Measurements from ENCODE around the gene CHCHD6. TPM values are rescaled to one million over a fixed set of nuclear protein-coding genes. Genes with fewer than 3 reads are reported as not detected.

The CHCHD6 gene
- total and polyA plus RNA-seq, 2 donors: 10.5 to 14.2 TPM

DNA sequence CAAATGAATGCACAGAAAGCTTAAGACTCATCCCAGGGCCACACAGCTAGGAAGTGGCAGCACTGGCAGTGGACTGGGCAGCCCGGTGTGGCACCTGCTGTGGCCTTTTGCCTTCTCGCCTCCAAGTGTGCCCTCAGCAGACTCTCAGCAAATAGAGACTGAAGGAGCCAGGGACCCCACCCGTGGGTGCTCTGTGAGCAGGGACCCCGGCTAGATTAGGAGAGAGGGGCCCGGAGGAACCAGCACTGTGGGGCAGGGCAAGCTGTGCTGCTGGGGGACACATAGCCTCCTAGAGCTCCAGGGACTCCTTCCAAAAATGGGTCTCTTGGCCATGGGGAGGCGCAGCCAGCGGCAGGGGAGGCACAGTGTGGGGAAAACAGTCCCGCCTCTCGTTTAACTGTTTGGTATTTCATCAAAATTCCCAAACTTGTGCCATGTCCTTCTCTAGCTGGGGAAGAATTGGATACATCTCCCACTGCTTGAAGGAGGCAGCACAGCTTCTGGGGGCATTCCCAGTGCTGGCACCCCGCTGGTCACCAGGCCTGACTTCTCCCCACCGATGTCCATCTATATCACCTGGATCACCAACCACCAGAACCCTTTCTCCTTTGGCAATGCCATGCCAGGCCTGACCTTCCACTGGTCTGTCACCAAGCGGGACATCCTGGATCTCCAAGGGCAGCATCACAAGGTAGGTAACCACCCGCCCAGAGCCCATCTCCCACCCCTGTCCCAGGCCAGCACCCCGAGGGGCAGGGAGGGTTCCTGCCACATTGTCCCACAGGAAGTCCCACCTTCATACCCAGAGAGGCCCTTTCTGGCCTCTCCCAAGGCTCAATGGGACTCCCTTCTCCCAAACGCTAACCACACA, 37.1 kb upstream of the CHCHD6 start:
- Histone ChIP-seq H3K4me1 (ENCODE audit: control insufficient read depth in 2 of 2, insufficient read depth in 2 of 2, low read length in 2 of 2) (no peaks in the 10 kb centered on the region), H3K36me3 (ENCODE audit: control insufficient read depth in 2 of 2, insufficient read depth in 2 of 2, low read length in 1 of 2) (no peaks in the 10 kb centered on the region), H3K4me3 (ENCODE audit: low read length in 2 of 2) (no peak overlapping the region), H3K27me3 (ENCODE audit: control insufficient read depth in 2 of 2, insufficient read depth in 1 of 2, low read length in 1 of 2) (no peaks in the 10 kb centered on the region), H3K27ac (ENCODE audit: low read depth in 1 of 2, low read length in 1 of 2) (no peak overlapping the region), H3K9me3 (ENCODE audit: control insufficient read depth in 2 of 2, insufficient read depth in 1 of 2, low read length in 1 of 2) (peaks cover 0 to 5% of the 10 kb centered on the region in 2 donors)
- 94% methylated on average over 15 of the region's 15 CpGs for WGBS
- no peak for DNase-seq (ENCODE audit: low read depth in 6 of 9, low spot score in 9 of 9)

DNA sequence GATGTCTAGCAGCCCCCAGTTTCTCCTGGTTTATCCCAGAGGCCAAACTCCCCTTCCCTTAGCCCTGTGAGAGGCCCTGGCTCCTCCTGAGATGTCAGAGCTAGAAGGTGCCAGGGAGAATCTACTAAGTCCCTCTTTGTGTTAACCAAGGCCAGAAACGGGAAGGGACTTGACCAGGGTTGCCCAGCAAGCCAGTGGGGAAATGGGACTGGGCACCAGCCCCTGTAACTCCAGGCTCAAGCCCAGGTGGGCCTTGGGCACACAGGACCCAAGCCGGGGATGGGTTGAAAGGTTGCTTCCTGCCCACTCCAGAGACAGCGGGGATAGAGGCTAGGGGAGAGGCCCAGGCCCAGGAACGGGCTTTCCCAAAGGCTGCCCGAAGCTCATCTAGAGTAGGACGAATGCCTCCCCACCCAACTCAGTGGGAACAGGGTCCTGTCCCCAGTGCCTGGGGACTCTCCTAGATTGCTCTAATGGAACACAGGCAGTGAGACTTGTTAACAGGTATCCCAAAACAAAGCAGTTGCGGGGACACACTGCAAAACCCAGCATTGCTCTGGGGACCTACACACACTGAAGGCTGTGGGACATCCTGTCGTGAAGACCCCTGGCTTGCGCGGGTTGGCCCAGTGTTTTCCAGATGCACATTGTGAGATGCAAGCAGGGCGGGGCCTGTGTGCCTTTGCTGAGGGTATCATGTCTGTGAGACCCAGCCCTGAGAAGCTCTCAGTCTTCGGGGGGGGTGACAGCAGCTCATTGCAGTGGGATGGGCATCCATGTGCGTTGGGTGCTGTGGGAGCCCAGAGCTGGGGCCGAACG, 36.2 kb upstream of the CHCHD6 start:
- Histone ChIP-seq H3K4me3 (ENCODE audit: low read length in 2 of 2) (no peak overlapping the region), H3K36me3 (ENCODE audit: control insufficient read depth in 2 of 2, insufficient read depth in 2 of 2, low read length in 1 of 2) (no peaks in the 10 kb centered on the region), H3K9me3 (ENCODE audit: control insufficient read depth in 2 of 2, insufficient read depth in 1 of 2, low read length in 1 of 2) (peaks cover 0 to 14% of the 10 kb centered on the region in 2 donors), H3K27me3 (ENCODE audit: control insufficient read depth in 2 of 2, insufficient read depth in 1 of 2, low read length in 1 of 2) (no peaks in the 10 kb centered on the region), H3K27ac (ENCODE audit: low read depth in 1 of 2, low read length in 1 of 2) (no peak overlapping the region), H3K4me1 (ENCODE audit: control insufficient read depth in 2 of 2, insufficient read depth in 2 of 2, low read length in 2 of 2) (no peaks in the 10 kb centered on the region)
- WGBS: 98% methylated on average over 15 of the region's 15 CpGs
- DNase-seq (ENCODE audit: low read depth in 6 of 9, low spot score in 9 of 9): no peak

- Histone ChIP-seq H3K4me1 (ENCODE audit: control insufficient read depth in 2 of 2, insufficient read depth in 2 of 2, low read length in 2 of 2) (no peaks in the 10 kb centered on the region), H3K4me3 (ENCODE audit: low read length in 2 of 2) (no peak overlapping the region), H3K27ac (ENCODE audit: low read depth in 1 of 2, low read length in 1 of 2) (no peak overlapping the region), H3K9me3 (ENCODE audit: control insufficient read depth in 2 of 2, insufficient read depth in 1 of 2, low read length in 1 of 2) (peaks cover 0 to 22% of the 10 kb centered on the region in 2 donors), H3K27me3 (ENCODE audit: control insufficient read depth in 2 of 2, insufficient read depth in 1 of 2, low read length in 1 of 2) (no peaks in the 10 kb centered on the region), H3K36me3 (ENCODE audit: control insufficient read depth in 2 of 2, insufficient read depth in 2 of 2, low read length in 1 of 2) (no peaks in the 10 kb centered on the region)
- WGBS: 97% methylated on average over 13 of the region's 13 CpGs
- no peak for DNase-seq (ENCODE audit: low read depth in 6 of 9, low spot score in 9 of 9)
These were observed 35.3 kb upstream of the CHCHD6 start for GRCh38 chr3:126668450-126669401.

GRCh38 chr3:126671521-126671920, 32.5 kb upstream of the CHCHD6 start:
- Histone ChIP-seq H3K36me3 (ENCODE audit: control insufficient read depth in 2 of 2, insufficient read depth in 2 of 2, low read length in 1 of 2) (no peaks in the 10 kb centered on the region), H3K9me3 (ENCODE audit: control insufficient read depth in 2 of 2, insufficient read depth in 1 of 2, low read length in 1 of 2) (peaks cover 0 to 22% of the 10 kb centered on the region in 2 donors), H3K4me1 (ENCODE audit: control insufficient read depth in 2 of 2, insufficient read depth in 2 of 2, low read length in 2 of 2) (no peaks in the 10 kb centered on the region), H3K4me3 (ENCODE audit: low read length in 2 of 2) (no peak overlapping the region), H3K27me3 (ENCODE audit: control insufficient read depth in 2 of 2, insufficient read depth in 1 of 2, low read length in 1 of 2) (no peaks in the 10 kb centered on the region), H3K27ac (ENCODE audit: low read depth in 1 of 2, low read length in 1 of 2) (peak overlapping the region in 1 of 2 donors; percentile 52)
- DNase-seq (ENCODE audit: low read depth in 6 of 9, low spot score in 9 of 9): peak in 1 of 9 donors; percentile 41
- WGBS: 48% methylated on average over 1 of the region's 1 CpG

- Histone ChIP-seq H3K36me3 (ENCODE audit: control insufficient read depth in 2 of 2, insufficient read depth in 2 of 2, low read length in 1 of 2) (no peaks in the 10 kb centered on the region), H3K4me1 (ENCODE audit: control insufficient read depth in 2 of 2, insufficient read depth in 2 of 2, low read length in 2 of 2) (no peaks in the 10 kb centered on the region), H3K27ac (ENCODE audit: low read depth in 1 of 2, low read length in 1 of 2) (no peak overlapping the region), H3K9me3 (ENCODE audit: control insufficient read depth in 2 of 2, insufficient read depth in 1 of 2, low read length in 1 of 2) (peaks cover 0 to 22% of the 10 kb centered on the region in 2 donors), H3K27me3 (ENCODE audit: control insufficient read depth in 2 of 2, insufficient read depth in 1 of 2, low read length in 1 of 2) (no peaks in the 10 kb centered on the region), H3K4me3 (ENCODE audit: low read length in 2 of 2) (no peak overlapping the region)
- WGBS: 91% methylated on average over 7 of the region's 7 CpGs
- DNase-seq (ENCODE audit: low read depth in 6 of 9, low spot score in 9 of 9): no peak
These were observed 31.7 kb upstream of the CHCHD6 start for GRCh38 chr3:126672340-126672739.

DNA sequence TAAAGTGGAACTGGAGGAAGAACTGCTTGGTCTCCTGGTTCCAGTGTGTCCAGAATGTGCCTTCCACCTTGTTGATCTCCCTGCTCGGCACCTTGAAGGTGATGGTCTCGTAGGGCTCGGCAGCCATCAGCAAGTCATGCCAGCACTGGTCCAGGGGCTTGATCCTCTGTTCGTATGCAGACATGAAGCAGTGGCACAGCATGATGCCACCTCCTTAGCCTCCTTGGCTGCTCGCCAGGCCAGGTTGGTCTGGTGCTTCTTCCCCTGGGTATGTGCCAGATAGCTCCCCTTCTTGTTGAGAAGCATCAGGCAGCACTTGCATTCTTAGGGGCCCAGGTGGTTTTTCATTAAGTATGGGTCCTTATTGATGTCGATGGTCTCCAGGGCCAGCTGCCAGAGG, 31.3 kb upstream of the CHCHD6 start:
- WGBS: 97% methylated on average over 6 of the region's 6 CpGs
- Histone ChIP-seq H3K4me3 (ENCODE audit: low read length in 2 of 2) (no peak overlapping the region), H3K27ac (ENCODE audit: low read depth in 1 of 2, low read length in 1 of 2) (no peak overlapping the region), H3K9me3 (ENCODE audit: control insufficient read depth in 2 of 2, insufficient read depth in 1 of 2, low read length in 1 of 2) (peaks cover 0 to 22% of the 10 kb centered on the region in 2 donors), H3K27me3 (ENCODE audit: control insufficient read depth in 2 of 2, insufficient read depth in 1 of 2, low read length in 1 of 2) (no peaks in the 10 kb centered on the region), H3K36me3 (ENCODE audit: control insufficient read depth in 2 of 2, insufficient read depth in 2 of 2, low read length in 1 of 2) (no peaks in the 10 kb centered on the region), H3K4me1 (ENCODE audit: control insufficient read depth in 2 of 2, insufficient read depth in 2 of 2, low read length in 2 of 2) (no peaks in the 10 kb centered on the region)
- DNase-seq (ENCODE audit: low read depth in 6 of 9, low spot score in 9 of 9): no peak

DNA sequence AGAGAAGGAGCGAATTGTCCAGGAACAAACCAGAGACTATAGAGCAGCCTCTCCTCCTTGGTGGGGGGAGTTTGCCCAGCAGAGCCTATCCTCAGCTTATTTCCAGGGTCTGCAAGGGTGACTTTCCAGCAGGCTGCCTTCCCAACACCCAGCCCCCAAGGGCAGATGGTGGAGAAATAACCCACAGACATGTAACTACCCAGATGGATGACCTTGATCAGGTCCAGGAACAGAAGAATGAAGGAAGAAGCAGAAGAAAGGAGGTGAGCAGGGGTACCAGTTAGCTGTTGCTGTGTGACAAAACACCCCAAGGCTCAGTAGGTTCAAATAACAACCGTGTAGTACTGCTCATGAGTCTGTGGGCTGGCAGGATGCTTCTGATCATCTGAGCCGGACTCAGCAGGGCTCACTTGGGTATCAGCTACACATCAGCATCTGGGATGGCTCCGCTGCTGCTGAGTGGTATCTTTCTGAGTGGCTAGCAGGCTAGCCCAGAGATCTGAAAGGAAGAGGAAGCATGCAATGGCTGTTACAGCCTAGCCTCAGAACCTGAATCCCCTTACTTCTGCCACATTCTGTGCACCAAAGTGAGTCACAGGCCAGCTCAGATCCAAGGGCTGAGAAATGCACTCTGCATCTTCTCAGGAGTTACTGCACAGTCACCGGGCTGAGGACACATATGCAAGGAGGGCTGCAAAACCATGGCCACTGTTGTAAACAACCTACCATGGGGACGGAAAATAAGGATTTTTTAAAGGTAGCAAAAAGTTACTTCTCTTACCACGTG, 26.9 kb upstream of the CHCHD6 start:
- peaks cover 0 to 17% of the 10 kb centered on the region in 2 donors for H3K4me1 ChIP-seq (ENCODE audit: control insufficient read depth in 2 of 2, insufficient read depth in 2 of 2, low read length in 2 of 2)
- no peak for DNase-seq (ENCODE audit: low read depth in 6 of 9, low spot score in 9 of 9)
- no peaks in the 10 kb centered on the region for H3K36me3 ChIP-seq (ENCODE audit: control insufficient read depth in 2 of 2, insufficient read depth in 2 of 2, low read length in 1 of 2)
- H3K27ac ChIP-seq (ENCODE audit: low read depth in 1 of 2, low read length in 1 of 2): no peak overlapping the region
- H3K9me3 ChIP-seq (ENCODE audit: control insufficient read depth in 2 of 2, insufficient read depth in 1 of 2, low read length in 1 of 2): peaks cover 0 to 15% of the 10 kb centered on the region in 2 donors
- no peak overlapping the region for H3K4me3 ChIP-seq (ENCODE audit: low read length in 2 of 2)
- H3K27me3 ChIP-seq (ENCODE audit: control insufficient read depth in 2 of 2, insufficient read depth in 1 of 2, low read length in 1 of 2): peaks cover 0 to 8% of the 10 kb centered on the region in 2 donors
- WGBS: 95% methylated on average over 7 of the region's 7 CpGs

GRCh38 chr3:126677862-126678503, 26.1 kb upstream of the CHCHD6 start:
- Histone ChIP-seq H3K27me3 (ENCODE audit: control insufficient read depth in 2 of 2, insufficient read depth in 1 of 2, low read length in 1 of 2) (peaks cover 0 to 8% of the 10 kb centered on the region in 2 donors), H3K9me3 (ENCODE audit: control insufficient read depth in 2 of 2, insufficient read depth in 1 of 2, low read length in 1 of 2) (peaks cover 0 to 6% of the 10 kb centered on the region in 2 donors), H3K36me3 (ENCODE audit: control insufficient read depth in 2 of 2, insufficient read depth in 2 of 2, low read length in 1 of 2) (no peaks in the 10 kb centered on the region), H3K4me1 (ENCODE audit: control insufficient read depth in 2 of 2, insufficient read depth in 2 of 2, low read length in 2 of 2) (peaks cover 0 to 17% of the 10 kb centered on the region in 2 donors), H3K27ac (ENCODE audit: low read depth in 1 of 2, low read length in 1 of 2) (no peak overlapping the region), H3K4me3 (ENCODE audit: low read length in 2 of 2) (no peak overlapping the region)
- WGBS: 96% methylated on average over 13 of the region's 13 CpGs
- DNase-seq (ENCODE audit: low read depth in 6 of 9, low spot score in 9 of 9): no peak
